NCI-H2227 (cell line): ENCODE data around the gene NRXN3.
"Not testable (repeated sequence)": the region's sequence is repeated elsewhere in the genome, so short reads cannot be mapped to it uniquely, and the experiment has no call there.

ENCODE experiments used
- DNase-seq: peaks from one replicate; lab custom pipeline; 2025; ENCODE audit not compliant: unreplicated experiment; lab: John Stamatoyannopoulos, UW

Gene NRXN3

DNA sequence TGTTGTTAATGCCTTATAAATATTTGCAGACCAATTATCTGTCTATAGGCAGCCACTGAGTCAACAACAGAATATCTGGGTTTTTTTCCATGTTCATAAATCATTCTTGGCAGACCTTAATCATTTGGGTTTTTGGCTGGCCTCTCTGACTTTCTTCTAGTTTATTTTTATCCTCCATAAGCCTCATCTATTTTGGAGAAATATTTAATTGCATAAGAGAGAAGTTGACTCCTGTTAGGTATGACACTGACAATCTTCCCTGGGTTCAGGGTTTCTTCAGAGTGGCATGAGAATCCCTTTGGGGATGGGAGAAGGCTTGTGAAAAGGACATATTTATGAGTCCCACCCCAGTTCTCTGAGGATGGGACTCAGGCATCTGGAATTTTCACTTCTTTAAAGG lies 299.8 kb downstream of the NRXN3 start:
- DNase-seq = no peak

DNA sequence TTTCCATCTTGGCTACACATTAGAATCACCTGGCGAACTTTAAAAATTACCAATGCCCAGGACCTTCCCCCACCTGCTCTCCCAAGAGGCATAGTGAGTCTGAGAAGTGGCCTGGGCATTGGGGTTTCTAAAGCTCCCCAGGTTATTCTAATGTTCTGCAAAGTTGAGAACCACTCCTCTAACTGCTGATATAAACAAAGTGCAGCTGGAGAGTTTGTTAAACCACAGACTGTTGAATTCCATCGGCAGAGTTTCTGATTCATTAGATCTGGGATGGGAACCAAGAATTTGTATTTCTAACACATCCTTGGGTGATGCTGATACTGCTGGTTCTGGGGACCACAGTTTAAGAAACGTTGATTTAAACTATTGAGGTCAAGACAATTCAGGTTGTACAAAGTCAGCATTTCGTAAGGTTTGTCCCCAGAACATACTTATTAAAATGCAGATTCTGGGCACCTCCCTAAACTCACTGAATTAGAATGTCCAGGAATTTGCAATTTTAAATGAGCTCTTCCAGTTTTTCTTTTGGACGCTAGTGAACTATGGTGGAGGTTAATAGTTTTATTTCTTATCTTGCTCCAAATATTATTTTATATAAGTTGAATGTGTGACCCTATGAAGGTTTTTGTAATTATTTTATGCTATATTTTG lies 309.1 kb downstream of the NRXN3 start:
- no peak for DNase-seq

DNA sequence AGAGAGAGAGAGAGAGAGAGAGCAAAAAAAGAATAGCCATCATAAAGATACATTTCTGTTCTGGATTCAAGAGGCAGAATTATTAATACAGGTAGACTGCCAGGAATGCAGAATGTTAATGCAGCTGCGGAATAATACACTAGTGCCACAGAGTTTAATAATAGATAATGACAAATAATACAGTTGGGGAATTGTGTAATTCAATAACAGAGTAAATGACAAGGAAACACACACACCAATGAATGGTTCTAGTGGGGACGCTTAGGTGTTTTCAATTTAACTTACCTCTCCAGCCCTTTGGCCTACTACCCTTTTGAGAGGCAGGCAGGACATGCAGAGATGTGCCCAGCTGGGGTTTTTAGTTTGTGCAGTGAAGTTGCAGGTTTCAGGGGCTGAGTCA lies 313.9 kb downstream of the NRXN3 start:
- no peak for DNase-seq

DNA sequence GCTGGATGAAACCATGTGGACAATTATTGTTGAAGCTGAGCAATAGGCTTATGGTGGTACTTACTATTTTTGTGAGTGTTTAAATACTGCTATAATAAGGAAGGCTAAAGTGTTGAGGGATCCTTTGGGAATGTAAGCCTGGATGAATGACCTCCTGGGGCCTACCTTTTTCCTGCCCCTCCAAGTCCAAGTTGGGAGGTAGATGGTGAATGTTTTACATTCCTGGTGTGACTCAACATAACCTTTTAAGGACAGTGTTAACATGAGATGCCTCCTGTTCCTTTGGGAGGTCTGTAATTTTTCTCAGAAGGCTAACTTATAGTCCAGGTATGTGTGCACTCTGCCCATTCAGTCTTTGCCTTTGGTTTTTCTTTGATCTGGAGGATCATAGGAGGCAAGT lies 315.9 kb downstream of the NRXN3 start:
- no peak for DNase-seq

GRCh38 chr14:78486621-78487020 lies 316.4 kb downstream of the NRXN3 start:
- no peak for DNase-seq

GRCh38 chr14:78487573-78487972 lies 317.4 kb downstream of the NRXN3 start:
- DNase-seq = not testable (repeated sequence)

DNA sequence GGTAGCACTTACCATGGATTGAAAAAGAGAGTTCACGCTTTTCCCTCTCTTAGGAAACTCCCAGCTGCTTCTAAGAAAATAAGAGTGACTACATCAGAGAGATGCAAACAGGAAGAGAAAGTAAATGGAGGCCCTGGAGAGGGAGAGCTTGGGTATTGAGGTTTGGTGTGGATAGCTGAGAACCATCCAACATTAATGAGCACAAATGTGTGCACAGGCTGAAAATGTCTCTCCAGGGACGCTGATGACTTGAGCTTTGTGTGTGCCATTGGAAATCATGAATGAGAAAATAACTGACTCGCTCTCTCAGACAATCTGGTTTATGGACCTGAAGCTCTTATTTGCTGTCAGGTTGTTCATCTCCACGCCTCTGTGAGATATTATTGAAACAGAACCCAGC lies 318.8 kb downstream of the NRXN3 start:
- no peak for DNase-seq

- peak; percentile 14 for DNase-seq
These were observed 320.9 kb downstream of the NRXN3 start for GRCh38 chr14:78491048-78491447.

- no peak for DNase-seq
These were observed 328.0 kb downstream of the NRXN3 start for GRCh38 chr14:78498062-78498595.

- DNase-seq = no peak
These were observed 331.7 kb downstream of the NRXN3 start for GRCh38 chr14:78501909-78502308.

DNA sequence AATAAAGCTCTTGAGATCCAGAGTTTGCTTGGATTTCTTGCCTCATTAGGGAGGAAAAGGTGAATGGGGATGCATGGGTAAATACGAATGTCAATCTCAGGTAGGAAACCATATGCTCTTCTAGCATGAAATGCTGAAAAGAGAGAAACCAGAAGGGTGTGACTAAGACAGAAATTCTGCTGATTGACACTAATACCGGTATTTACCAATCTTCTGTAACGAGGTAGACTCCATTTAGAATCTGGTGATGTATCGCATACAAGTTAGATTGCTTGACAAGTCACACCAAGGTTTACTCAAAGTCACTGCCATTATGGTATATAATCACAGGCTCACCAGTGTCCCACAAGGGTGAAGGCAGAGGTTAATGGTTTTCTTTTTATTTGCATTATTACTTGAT lies 337.9 kb downstream of the NRXN3 start:
- DNase-seq = peak; percentile 46

DNA sequence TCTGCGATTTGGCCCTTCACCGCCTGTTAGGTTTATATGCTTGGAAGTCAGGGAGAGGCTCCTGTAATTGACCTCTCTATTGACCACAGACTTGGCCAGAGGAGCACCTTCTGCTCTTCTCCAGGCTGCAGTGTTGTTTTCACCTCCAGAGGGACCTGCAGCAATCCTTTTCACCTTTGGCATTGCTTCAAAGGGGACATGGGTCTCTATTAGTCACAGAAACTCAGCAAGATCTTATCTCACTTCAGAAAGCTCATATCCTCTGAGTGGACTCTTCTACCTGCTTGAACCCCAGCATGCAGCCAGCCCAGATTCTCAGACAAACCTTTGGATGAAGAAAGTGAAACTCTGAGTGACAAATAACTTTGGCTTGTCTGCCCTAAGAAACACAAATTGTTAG lies 339.3 kb downstream of the NRXN3 start:
- no peak for DNase-seq

DNA sequence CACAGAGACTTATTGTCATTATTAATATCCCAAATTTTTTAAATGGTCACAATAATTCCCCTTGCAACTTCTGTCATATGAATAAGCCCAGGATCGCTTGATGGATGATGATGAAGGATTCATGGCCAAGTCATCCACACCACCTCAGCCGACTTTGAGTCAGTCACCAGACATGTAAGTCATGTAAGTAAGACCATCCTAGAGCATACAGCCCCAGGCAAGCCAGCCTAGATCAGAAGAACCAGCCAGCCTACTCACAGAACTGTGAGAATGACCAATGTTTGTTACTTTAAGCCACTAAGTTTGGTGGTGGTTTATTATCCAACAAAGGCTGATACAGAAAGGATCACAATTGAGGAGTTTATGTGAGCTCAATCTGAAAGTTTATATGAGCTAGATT lies 341.8 kb downstream of the NRXN3 start:
- no peak for DNase-seq

DNA sequence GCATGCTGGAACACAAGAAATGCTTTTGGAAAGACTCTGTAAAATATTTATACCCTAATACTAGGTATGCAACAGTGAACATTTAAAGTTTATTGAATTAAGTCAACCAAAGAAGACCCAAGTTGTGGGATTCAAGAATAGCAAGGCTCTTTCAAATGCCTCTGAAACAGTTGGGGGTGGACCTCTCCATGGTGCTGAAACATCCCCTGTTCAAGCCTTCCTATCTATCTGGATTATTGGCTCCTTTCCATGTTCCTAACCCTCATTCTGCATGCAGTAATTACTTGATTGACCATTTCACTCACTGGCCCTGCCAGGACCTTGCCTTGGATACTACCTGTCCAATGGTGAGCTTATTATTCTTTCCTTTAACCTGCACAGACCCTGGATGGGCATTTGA lies 349.7 kb downstream of the NRXN3 start:
- no peak for DNase-seq

GRCh38 chr14:78524196-78524595 lies 354.0 kb downstream of the NRXN3 start:
- DNase-seq = no peak

DNA sequence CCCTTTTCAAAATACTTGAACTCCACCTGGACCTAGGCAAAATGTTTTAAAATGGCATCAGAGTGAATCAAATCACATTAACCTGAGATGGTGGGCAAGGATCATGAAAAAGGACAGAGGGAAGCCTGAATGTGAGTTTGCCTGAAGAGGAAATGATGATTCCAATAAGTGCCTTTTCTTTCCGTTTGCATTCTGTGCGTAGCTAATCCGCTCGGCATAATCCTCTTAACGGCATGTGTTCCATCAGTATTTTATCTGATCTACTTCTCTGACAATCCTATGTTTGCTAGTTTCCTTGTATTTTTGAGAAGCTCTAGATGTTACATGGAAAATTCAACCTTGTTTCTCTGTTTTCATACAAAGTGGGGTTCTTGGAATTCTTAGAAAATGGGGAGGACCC lies 354.6 kb downstream of the NRXN3 start:
- DNase-seq = no peak

DNA sequence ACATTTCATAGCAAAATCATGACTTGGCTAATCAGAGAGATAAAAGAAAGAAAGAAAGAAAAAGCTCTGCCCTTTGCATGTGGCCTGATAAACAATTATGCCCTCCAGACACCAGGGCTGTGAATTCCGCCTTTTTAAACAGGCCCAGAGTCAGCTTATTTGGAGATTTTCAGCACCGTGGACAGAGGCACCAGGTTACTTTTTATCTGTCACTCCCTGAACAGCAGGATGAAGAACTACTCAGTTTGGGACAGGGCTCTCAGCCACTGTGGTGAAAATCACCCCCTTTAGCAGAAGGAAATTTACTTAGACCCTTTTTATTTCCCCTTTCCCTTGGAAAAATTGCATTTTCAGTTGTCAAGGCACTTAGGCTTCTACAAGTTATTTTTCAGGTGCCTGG lies 359.9 kb downstream of the NRXN3 start:
- DNase-seq = no peak

GRCh38 chr14:78534141-78534540 lies 364.0 kb downstream of the NRXN3 start:
- no peak for DNase-seq

- no peak for DNase-seq
These were observed 364.9 kb downstream of the NRXN3 start for GRCh38 chr14:78535041-78535440.

- not testable (repeated sequence) for DNase-seq
These were observed 371.6 kb downstream of the NRXN3 start for GRCh38 chr14:78541788-78542187.

- no peak for DNase-seq
These were observed 373.3 kb downstream of the NRXN3 start for GRCh38 chr14:78543433-78543832.

DNA sequence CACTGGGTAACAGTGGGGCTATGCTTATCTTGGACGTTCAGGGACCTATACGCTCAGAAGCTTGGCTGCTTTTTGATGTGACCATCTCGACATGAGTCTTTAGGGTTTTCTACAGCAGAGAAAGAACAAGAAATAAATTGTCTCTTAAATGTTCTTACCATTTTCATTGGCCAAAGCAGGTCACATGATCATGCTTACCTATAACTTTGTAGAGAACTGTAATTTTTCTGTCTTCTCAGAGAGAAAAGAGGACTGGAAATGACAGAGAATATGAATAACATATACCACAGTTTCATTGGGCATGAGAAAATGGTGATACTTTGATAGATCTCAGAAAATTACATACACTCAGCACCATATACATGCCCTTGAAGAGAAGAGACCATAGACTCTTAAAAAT lies 390.9 kb downstream of the NRXN3 start:
- DNase-seq = no peak
